Naive thymus-derived CD8-positive, alpha-beta T cell (primary cell): Measurements from ENCODE around the gene CD101. TPM values are rescaled to one million over a fixed set of nuclear protein-coding genes. Genes with fewer than 3 reads are reported as not detected.

ENCODE experiments used
- polyA plus RNA-seq, 3 donors: library from polyadenylated mRNA; unstranded; fragments of 300-500 nt; fragmentation: Illumina TruSeq; gene quantifications; one replicate each; pipeline ENCODE4 v1.2.3, GENCODE V29; 2021
- total RNA-seq, 8 experiments: library from RNA in 2 of 8; stranded (reverse) in 2 of 8; gene quantifications; one replicate each; pipeline ENCODE4 v1.2.3 and lab custom pipeline; 2021 to 2026

CD101 gene
- total and polyA plus RNA-seq, 5 experiments from 2014 or later = 28.4 to 39.2 (median 37.0) TPM; not detected in 2

Other genes starting within 250 kb of the CD101 start
- gene CD2, start 247.3 kb upstream of the CD101 start, total RNA-seq = 100 to 1,000 TPM; 178 to 189 TPM
- gene CD2, start 247.3 kb upstream of the CD101 start, polyA plus RNA-seq = 100 to 1,000 TPM; 197 to 240 (median 222) TPM
- gene PTGFRN, start 91.8 kb upstream of the CD101 start, total RNA-seq = under 1 TPM; 0.23 to 0.47 TPM
- under 1 TPM in 1 of 3 donors, not detected in 2; 0.09 TPM for gene PTGFRN, start 91.8 kb upstream of the CD101 start, polyA plus RNA-seq
- gene TTF2, start 58.6 kb downstream of the CD101 start, total RNA-seq = 10 to 100 TPM; 29.5 to 31.0 TPM
- gene TTF2, start 58.6 kb downstream of the CD101 start, polyA plus RNA-seq = 10 to 100 TPM; 10.8 to 13.4 (median 11.7) TPM
- under 1 TPM in 1 of 2 experiments, not detected in 1; 0.14 TPM for gene TRIM45, start 120.0 kb downstream of the CD101 start, total RNA-seq
- gene TRIM45, start 120.0 kb downstream of the CD101 start, polyA plus RNA-seq = under 1 TPM in 1 of 3 donors, not detected in 2; 0.19 TPM
- gene VTCN1, start 209.2 kb downstream of the CD101 start, total RNA-seq = not detected
- not detected for gene VTCN1, start 209.2 kb downstream of the CD101 start, polyA plus RNA-seq